ENCODE data around the gene PTGFR.

DNA sequence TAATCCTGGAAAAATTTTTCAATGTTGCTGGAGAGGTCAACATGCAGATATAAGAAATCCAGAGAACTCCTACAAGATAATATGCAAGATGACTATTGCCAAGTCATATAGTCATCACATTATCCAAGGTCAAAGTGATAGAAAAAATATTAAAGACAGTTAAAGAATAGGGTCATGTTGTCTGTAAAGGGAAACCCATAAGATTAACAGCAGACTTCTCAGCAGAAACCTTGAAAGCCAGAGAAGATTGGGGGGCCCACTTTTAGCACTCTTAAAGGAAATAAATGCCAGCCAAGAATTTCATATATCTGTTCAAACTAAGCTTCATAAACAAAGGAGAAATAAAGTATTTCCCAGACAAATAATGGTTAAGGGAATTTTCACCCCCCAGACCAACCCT, 64.1 kb downstream of the PTGFR start:
- TF ChIP-seq, protein P1, sequence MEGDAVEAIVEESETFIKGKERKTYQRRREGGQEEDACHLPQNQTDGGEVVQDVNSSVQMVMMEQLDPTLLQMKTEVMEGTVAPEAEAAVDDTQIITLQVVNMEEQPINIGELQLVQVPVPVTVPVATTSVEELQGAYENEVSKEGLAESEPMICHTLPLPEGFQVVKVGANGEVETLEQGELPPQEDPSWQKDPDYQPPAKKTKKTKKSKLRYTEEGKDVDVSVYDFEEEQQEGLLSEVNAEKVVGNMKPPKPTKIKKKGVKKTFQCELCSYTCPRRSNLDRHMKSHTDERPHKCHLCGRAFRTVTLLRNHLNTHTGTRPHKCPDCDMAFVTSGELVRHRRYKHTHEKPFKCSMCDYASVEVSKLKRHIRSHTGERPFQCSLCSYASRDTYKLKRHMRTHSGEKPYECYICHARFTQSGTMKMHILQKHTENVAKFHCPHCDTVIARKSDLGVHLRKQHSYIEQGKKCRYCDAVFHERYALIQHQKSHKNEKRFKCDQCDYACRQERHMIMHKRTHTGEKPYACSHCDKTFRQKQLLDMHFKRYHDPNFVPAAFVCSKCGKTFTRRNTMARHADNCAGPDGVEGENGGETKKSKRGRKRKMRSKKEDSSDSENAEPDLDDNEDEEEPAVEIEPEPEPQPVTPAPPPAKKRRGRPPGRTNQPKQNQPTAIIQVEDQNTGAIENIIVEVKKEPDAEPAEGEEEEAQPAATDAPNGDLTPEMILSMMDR (IDR thresholded peaks at IDR 0.05), result no peak
- TF ChIP-seq POLR2A (IDR thresholded peaks at IDR 0.05), result no peak
